DMS79 treated with DMSO at 0.1 percent for 48 hours (cell line): ENCODE data around the gene GCH1.
"Not testable (repeated sequence)": the region's sequence is repeated elsewhere in the genome, so short reads cannot be mapped to it uniquely, and the experiment has no call there.

Source experiments
- DNase-seq: peaks from one replicate; lab custom pipeline; 2025; lab: John Stamatoyannopoulos, UW

GCH1 gene

GRCh38 chr14:54818201-54819133, 84.2 kb downstream of the GCH1 start:
- peak; percentile 60 for DNase-seq

GRCh38 chr14:54817506-54817905, 85.1 kb downstream of the GCH1 start:
- DNase-seq, result no peak

- no peak for DNase-seq
Measured at GRCh38 chr14:54816450-54816849, 86.2 kb downstream of the GCH1 start.

GRCh38 chr14:54815515-54815914, 87.1 kb downstream of the GCH1 start:
- no peak for DNase-seq

- no peak for DNase-seq
Measured at GRCh38 chr14:54815016-54815415, 87.6 kb downstream of the GCH1 start.

- no peak for DNase-seq
Measured at GRCh38 chr14:54814076-54814475, 88.5 kb downstream of the GCH1 start.

GRCh38 chr14:54813081-54813480, 89.5 kb downstream of the GCH1 start:
- DNase-seq, result no peak

- DNase-seq, result no peak
Measured at GRCh38 chr14:54812617-54813016, 90.0 kb downstream of the GCH1 start.

GRCh38 chr14:54809767-54810166, 92.9 kb downstream of the GCH1 start:
- DNase-seq, result no peak

- no peak for DNase-seq
Measured at GRCh38 chr14:54808326-54809161, 94.1 kb downstream of the GCH1 start.

- DNase-seq, result no peak
Measured at GRCh38 chr14:54807881-54808280, 94.7 kb downstream of the GCH1 start.

GRCh38 chr14:54807428-54807827, 95.2 kb downstream of the GCH1 start:
- DNase-seq, result no peak

GRCh38 chr14:54806616-54807015, 96.0 kb downstream of the GCH1 start:
- DNase-seq, result no peak

- peak; percentile 81 for DNase-seq
Measured at GRCh38 chr14:54805445-54806322, 96.9 kb downstream of the GCH1 start.

GRCh38 chr14:54805070-54805444, 97.6 kb downstream of the GCH1 start:
- DNase-seq, result no peak

GRCh38 chr14:54804538-54805041, 98.0 kb downstream of the GCH1 start:
- peak; percentile 75 for DNase-seq

GRCh38 chr14:54803926-54804537, 98.6 kb downstream of the GCH1 start:
- no peak for DNase-seq

GRCh38 chr14:54803396-54803795, 99.2 kb downstream of the GCH1 start:
- DNase-seq, result no peak

GRCh38 chr14:54801482-54801881, 101.1 kb downstream of the GCH1 start:
- not testable (repeated sequence) for DNase-seq

GRCh38 chr14:54798465-54799124, 104.0 kb downstream of the GCH1 start:
- no peak for DNase-seq

GRCh38 chr14:54797986-54798385, 104.6 kb downstream of the GCH1 start:
- DNase-seq, result no peak
